ENCODE data around the gene STRAP. TPM values are rescaled to one million over a fixed set of nuclear protein-coding genes. Genes with fewer than 3 reads are reported as not detected.
"Not testable (repeated sequence)": the region's sequence is repeated elsewhere in the genome, so short reads cannot be mapped to it uniquely, and the experiment has no call there.

STRAP gene
- total RNA-seq, 3 donors from 2014 or later (not counting 1 experiment from before 2014, with no cell fraction given), result 90.7 to 117 (median 91.0) TPM

GRCh38 chr12:15942475-15942874, 60.3 kb downstream of the STRAP start:
- H3K27ac Mint-ChIP-seq, result no peak overlapping the region
- peaks cover 45 to 54% of the 10 kb centered on the region in 2 donors for H3K4me1 Mint-ChIP-seq
- ATAC-seq (no peak), DNase-seq (no peak)
- Histone ChIP-seq H3K27me3 (ENCODE audit: control insufficient read depth, insufficient read depth, low read length) (no peaks in the 10 kb centered on the region), H3K36me3 (ENCODE audit: control insufficient read depth, insufficient read depth, low read length) (no peaks in the 10 kb centered on the region), H3K27ac (ENCODE audit: low read length) (no peak overlapping the region), H3K4me3 (ENCODE audit: low read length) (no peak overlapping the region), H3K9me3 (ENCODE audit: control insufficient read depth, insufficient read depth, low read length) (peaks cover 5% of the 10 kb centered on the region), H3K4me1 (ENCODE audit: control insufficient read depth, insufficient read depth, low read length) (no peaks in the 10 kb centered on the region)
- peaks cover 8% of the 10 kb centered on the region for H3K36me3 Mint-ChIP-seq
- no peak overlapping the region for H3K4me3 Mint-ChIP-seq
- H3K9me3 Mint-ChIP-seq, result peaks cover 4% of the 10 kb centered on the region in 2 donors
- 96% methylated on average over 5 of the region's 5 CpGs for WGBS (ENCODE audit: insufficient coverage)
- intact Hi-C loops (cut with micrococcal nuclease), result no loop called here
- no peak for TF ChIP-seq CTCF (IDR thresholded peaks at IDR 0.05)
- H3K27me3 Mint-ChIP-seq (ENCODE audit: low read depth in 2 of 2), result no peaks in the 10 kb centered on the region

- not testable (repeated sequence) for H3K9me3 Mint-ChIP-seq; H3K36me3 Mint-ChIP-seq; H3K36me3 ChIP-seq (ENCODE audit: control insufficient read depth, insufficient read depth, low read length)
These were observed 61.3 kb downstream of the STRAP start for GRCh38 chr12:15943519-15943918.

GRCh38 chr12:15948461-15948860, 66.3 kb downstream of the STRAP start:
- peaks cover 26 to 52% of the 10 kb centered on the region in 2 donors for H3K4me1 Mint-ChIP-seq
- H3K9me3 ChIP-seq (ENCODE audit: control insufficient read depth, insufficient read depth, low read length); intact Hi-C loops (cut with micrococcal nuclease); H3K9me3 Mint-ChIP-seq; H3K4me3 ChIP-seq (ENCODE audit: low read length); H3K27me3 Mint-ChIP-seq (ENCODE audit: low read depth in 2 of 2); H3K27ac ChIP-seq (ENCODE audit: low read length); DNase-seq; H3K4me1 ChIP-seq (ENCODE audit: control insufficient read depth, insufficient read depth, low read length); H3K36me3 ChIP-seq (ENCODE audit: control insufficient read depth, insufficient read depth, low read length); H3K27me3 ChIP-seq (ENCODE audit: control insufficient read depth, insufficient read depth, low read length); H3K27ac Mint-ChIP-seq; H3K36me3 Mint-ChIP-seq; H3K4me3 Mint-ChIP-seq; ATAC-seq: not testable (repeated sequence)
- 96% methylated on average over 10 of the region's 10 CpGs for WGBS (ENCODE audit: insufficient coverage)

More at GRCh38 chr12:15943519-15943918, 61.3 kb downstream of the STRAP start:
- H3K27me3 Mint-ChIP-seq (ENCODE audit: low read depth in 2 of 2); H3K27ac Mint-ChIP-seq; ATAC-seq; H3K4me1 ChIP-seq (ENCODE audit: control insufficient read depth, insufficient read depth, low read length); H3K27me3 ChIP-seq (ENCODE audit: control insufficient read depth, insufficient read depth, low read length); intact Hi-C loops (cut with micrococcal nuclease); H3K4me3 ChIP-seq (ENCODE audit: low read length); DNase-seq; H3K27ac ChIP-seq (ENCODE audit: low read length); H3K9me3 ChIP-seq (ENCODE audit: control insufficient read depth, insufficient read depth, low read length); H3K4me3 Mint-ChIP-seq: not testable (repeated sequence)
- no CpG with 5 or more reads among the region's 5 CpGs for WGBS (ENCODE audit: insufficient coverage)
- peaks cover 48 to 55% of the 10 kb centered on the region in 2 donors for H3K4me1 Mint-ChIP-seq

Other genes with a start within 250 kb of the STRAP start
- 1 to 10 TPM; 1.5 to 2.6 (median 1.5) TPM for gene EPS8, start 93.0 kb upstream of the STRAP start, total RNA-seq
- 10 to 100 TPM; 15.6 to 22.1 (median 20.4) TPM for gene DERA, start 28.9 kb downstream of the STRAP start, total RNA-seq